ENCODE data around the gene SH3GL2.

SH3GL2 gene

GRCh38 chr9:17658237-17658636 is 79.4 kb downstream of the SH3GL2 start:
- DNase-seq (ENCODE audit: low read depth in 3 of 3), result no peak

DNA sequence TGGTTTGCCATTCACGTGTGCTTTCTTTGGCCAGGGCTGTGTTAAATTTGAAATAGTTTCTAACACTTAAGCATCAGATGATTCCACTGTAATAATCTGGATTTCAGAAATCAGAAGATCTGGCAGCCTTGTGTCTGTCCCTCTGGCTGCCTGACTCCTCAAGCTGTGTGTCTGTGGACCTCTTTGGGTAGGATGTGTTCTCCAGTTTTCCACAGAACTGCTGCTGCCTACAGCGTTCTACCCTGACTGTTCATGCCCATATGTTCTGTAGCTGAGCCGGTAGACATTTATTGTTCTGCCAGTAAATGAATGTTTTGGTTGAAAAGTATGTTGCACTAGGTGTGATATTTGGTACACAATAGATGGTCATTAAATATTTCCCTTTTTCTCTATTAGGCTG is 81.3 kb downstream of the SH3GL2 start:
- no peak for DNase-seq (ENCODE audit: low read depth in 3 of 3)

DNA sequence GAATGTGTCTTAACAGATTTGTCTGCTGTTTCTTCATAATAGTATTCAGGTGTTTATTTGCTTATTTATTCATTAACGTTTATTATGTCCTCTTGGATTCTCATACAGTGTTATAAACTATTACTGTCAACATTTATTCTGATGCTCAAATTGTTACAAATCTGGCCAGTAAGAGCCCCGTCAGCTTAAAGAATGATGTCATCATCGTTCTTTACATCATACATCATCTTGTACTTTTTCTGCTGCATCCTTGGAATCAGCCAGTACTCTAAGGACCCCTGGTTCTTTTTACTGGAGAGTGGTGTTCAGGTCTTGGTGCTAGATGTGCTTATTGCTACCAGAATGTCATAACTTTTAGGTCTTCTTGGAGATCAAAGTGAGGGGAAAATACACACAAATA is 86.6 kb downstream of the SH3GL2 start:
- DNase-seq (ENCODE audit: low read depth in 3 of 3), result no peak

GRCh38 chr9:17669206-17669605 is 90.3 kb downstream of the SH3GL2 start:
- no peak for DNase-seq (ENCODE audit: low read depth in 3 of 3)

DNA sequence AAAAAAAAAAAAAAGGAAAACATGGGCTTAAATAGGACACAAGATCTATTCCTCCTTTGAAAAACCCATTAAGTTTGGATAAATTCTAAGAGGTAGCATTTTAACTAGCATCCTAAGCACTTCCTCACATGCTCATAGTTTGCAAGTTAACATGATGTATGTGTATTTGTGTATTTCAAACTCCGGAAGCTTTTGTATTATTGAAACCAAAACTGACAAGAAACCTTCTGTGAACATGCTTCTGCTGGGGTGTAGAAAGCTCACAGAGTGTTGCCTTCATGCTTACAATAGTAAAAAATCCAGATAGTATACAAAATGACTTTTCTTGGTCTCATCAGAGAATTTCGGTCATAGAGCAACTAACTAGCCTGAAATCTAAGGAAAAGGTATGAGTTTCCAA is 103.8 kb downstream of the SH3GL2 start:
- DNase-seq (ENCODE audit: low read depth in 3 of 3), result no peak

DNA sequence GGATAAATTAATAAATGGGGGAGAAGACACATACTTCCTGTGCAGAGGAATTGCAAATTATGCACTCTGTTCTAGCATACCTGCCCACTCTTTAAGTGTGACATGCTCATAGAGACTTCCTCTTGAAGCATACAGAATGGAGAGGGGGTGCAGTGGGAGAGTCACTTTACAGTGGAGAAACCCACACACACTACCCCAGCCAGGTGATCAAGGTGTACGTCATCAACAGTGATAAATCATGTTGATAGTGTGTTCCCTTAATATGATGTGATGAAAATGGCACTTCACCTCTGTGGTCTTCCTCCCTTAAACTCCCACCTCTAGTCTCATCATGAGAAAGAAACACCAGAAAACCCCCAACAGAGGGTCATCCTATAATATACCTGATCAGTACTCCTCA is 110.0 kb downstream of the SH3GL2 start:
- no peak for DNase-seq (ENCODE audit: low read depth in 3 of 3)

- DNase-seq (ENCODE audit: low read depth in 3 of 3), result no peak
Measured at GRCh38 chr9:17694336-17694735, 115.5 kb downstream of the SH3GL2 start.

DNA sequence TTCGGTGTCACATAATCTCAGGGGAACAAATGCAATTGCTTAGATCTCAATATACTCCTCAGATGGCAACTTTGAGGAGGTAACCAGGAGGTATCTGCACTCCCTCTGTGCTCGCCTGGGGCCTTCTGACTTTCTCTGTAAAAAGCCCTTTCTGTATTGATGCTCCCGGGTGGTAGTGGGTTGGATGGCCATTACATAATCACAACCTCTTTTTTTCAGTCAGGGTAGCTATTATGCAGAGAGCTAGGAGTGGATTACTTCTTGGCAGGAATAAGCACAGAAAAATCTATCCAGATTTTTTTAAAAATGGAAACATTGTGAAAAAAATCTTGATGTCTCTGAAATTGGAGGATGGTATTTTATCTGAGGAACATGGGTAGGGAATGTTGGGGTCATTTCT is 116.6 kb downstream of the SH3GL2 start:
- no peak for DNase-seq (ENCODE audit: low read depth in 3 of 3)

DNA sequence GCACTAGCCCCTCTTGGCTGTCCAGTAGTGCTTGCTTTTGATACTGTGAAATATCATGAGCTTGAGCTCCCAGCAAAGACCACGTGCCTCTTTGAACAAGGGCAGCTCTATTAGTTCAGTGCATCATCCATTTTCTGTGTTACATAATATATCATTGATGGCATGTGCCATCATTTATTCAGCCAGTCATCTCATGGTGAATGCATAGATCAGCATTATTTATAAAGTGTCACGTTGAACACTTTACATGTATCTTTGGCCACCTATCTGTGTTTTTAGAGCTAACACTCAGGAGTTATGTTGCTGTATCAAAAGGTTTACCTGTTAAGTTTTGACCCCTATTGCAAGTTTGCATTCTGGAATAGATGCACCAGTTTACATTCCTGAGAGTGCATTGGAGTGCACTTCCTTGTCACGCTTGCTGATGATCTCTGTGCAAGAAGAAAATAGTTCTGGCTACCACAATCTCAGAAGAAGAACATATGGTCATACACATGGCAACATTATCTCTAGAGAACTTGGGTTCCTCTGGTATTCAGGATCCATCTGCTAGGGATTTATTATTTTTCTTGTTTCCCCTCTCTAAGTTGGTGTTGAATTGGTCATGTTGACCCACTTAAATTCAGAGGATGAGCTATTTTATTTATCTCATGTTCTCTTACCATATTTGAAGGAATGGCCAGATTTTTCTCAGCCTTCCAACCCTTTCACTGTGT is 120.9 kb downstream of the SH3GL2 start:
- no peak for DNase-seq (ENCODE audit: low read depth in 3 of 3)

DNA sequence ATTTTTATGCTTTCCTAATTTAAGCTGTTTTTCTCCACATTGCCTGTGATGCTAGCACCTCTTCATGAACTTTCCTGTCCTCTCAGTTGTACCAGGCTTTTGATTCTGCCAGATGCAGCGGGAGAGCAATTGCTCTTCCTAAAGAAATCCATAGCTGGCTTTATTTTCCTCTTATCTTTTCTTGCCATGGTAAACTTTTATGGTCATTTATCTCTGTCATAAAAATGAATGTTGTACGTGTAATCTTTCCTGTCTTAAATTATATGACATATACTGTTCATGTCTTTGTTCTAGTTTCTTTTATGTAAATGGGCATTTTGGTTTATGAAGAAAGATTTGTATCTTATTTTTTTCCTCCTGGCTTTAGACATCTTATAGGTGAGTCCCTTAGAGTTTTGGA is 127.5 kb downstream of the SH3GL2 start:
- DNase-seq (ENCODE audit: low read depth in 3 of 3), result no peak

DNA sequence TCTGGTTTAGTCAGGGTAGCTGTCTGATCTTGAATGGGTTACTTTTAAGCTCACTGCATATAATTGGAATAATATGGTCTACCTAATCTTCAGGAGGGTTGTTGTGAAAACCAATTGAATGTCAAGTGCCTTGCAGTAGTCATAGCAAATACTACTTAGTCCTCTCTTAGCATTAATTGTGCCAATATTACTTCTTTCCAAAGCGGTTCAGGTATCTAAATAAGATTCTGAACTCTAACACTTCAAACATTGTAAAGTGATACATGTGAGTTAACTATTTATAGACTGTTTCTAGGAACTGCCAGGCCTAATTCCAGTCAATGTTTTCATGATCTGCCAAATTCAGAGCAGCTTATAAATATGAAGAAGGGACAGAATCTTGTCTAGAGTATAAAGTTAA is 140.2 kb downstream of the SH3GL2 start:
- no peak for DNase-seq (ENCODE audit: low read depth in 3 of 3)

DNA sequence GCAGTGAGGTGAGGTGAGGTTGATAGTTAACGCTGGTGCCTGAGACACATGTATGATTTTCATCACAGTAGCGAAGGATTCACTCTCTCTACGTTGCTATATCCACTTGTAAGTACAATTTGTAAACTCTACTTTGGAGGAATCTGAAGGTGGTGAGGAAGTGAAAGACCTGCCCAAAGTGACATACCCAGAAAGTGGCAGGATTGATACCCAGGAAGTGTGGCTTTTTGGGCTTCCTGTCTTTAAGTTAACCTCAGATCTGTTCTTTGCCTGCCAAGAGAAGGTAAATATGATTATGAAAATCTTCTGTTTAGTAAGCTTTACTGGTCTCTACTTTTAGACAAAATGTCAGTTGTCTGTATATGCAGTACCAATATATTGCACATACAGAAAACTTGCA is 143.1 kb downstream of the SH3GL2 start:
- DNase-seq (ENCODE audit: low read depth in 3 of 3), result no peak

- no peak for DNase-seq (ENCODE audit: low read depth in 3 of 3)
Measured at GRCh38 chr9:17723656-17724055, 144.8 kb downstream of the SH3GL2 start.

DNA sequence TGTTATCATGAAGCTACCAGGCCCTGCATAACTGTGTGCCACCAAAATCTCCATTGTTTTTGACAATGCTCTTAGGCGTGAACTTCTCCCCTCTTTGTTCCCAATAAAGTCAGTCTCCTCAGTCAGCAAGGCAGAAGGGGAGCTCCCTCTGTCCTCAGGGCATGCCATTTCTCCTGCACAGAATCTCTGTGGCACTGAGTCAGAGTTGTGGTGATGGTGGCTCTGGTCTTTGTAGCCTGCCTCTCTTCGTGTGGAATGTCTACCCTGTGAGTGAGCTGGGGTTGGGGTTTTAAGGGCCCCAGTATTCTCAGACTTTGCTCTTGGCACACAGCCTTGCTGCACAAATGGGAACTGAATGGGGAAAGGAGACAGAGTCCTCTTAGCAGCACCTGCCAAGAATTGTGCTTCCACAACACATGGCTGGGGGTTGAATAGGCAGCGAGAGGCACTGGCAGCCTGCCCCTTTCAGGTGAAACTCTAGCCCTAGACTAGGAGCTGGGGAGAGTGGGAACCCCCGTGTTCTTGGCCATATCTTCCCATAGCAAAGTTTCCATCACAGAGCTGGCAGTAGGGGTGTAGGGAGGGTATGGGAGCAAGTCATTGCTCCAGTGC is 146.6 kb downstream of the SH3GL2 start:
- no peak for DNase-seq (ENCODE audit: low read depth in 3 of 3)

DNA sequence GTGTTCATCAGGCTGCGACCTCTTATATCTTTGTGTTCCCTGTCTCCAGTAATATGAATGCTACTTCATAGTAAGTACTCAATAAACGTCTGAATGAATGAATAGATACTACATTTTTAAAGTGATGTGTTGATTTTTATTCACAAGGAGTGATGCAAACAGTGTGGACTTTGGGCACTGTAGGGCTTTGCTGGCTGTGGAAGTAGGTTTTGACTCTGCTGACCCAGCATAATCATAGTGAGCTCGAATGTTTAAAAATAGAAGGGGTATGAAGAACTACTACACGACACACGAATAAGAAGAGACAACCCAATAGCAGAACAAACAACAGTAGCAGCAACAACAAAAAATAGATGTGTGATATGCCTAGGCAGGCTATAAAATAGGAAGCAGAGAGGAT is 147.4 kb downstream of the SH3GL2 start:
- no peak for DNase-seq (ENCODE audit: low read depth in 3 of 3)

DNA sequence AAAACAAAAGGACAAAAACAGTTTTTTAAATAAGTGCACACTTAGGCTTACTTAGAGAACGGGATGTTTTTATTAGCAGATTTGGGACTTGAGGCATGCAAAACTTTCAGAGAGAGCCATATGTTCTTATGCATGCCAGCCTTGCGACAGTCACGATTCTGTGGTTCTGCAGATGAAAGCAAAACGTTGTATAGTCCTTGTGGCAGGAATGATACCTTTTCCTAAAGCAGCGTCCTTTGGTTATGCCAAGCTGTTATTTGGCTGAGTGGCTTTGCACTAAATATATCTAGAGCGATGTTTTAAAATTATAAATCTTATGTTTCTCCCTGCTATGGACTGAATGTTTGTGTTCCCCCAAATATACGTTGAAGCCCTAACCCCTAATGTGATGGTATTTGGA is 152.0 kb downstream of the SH3GL2 start:
- DNase-seq (ENCODE audit: low read depth in 3 of 3), result no peak

- DNase-seq (ENCODE audit: low read depth in 3 of 3), result no peak
Measured at GRCh38 chr9:17731308-17731707, 152.4 kb downstream of the SH3GL2 start.

DNA sequence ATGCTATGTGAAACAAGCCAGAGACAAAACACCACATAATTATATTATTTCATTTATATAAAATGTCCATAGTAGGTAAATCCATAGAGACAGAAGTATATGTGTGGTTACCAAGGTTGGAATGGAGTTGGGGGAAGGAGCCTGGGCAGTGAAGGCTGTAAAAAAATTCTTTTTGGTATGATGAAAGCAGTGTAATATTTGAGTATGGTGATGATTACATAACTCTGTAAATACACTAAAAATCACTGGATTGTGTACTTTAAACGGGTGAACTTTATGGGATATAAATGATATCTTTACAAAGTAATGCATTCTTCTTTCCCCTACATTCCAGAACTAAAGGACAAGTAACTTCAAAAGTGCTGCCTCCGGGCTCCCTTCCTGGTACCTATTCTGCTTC is 155.8 kb downstream of the SH3GL2 start:
- DNase-seq (ENCODE audit: low read depth in 3 of 3), result no peak

DNA sequence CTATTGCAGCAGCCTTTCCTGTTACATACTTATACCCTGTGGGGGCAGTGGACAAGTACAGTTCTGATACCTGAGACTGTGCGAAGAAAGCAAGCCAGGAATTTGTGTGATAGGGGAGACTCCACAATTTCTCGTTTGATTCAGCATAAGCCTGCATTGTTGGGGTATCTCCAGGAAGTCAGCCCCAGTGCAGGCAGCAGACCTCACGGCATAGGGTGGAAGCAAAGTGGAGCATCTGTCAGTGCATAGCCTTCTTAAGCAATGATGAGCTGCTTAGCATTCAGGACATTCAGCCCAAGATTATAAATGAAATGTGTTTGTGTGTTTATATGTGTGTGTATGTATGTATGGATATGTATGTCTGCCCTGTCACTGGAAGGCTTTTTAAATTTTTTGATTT is 157.0 kb downstream of the SH3GL2 start:
- DNase-seq (ENCODE audit: low read depth in 3 of 3), result no peak

- DNase-seq (ENCODE audit: low read depth in 3 of 3), result no peak
Measured at GRCh38 chr9:17739022-17739421, 160.2 kb downstream of the SH3GL2 start.

- no peak for DNase-seq (ENCODE audit: low read depth in 3 of 3)
Measured at GRCh38 chr9:17739736-17740135, 160.9 kb downstream of the SH3GL2 start.

DNA sequence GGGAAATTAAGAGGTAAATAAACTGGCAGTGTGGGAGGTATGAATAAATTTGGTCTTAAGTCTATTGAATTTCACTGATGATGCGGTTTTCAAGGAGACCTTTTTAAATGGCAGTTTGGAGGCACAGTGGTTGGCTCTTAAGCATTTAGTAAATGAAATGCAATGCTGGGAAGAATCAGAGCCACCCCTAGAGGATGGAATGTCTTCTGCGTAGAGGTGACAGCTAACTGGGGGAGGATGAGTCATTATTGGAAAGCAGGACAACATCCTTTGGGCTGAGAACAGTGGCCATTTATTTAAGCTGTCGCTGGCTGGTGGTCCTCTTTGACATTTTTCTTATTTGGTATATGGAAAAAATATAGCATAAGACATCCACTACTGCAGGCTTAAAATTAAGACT is 163.2 kb downstream of the SH3GL2 start:
- no peak for DNase-seq (ENCODE audit: low read depth in 3 of 3)

- no peak for DNase-seq (ENCODE audit: low read depth in 3 of 3)
Measured at GRCh38 chr9:17744786-17745185, 165.9 kb downstream of the SH3GL2 start.

- DNase-seq (ENCODE audit: low read depth in 3 of 3), result no peak
Measured at GRCh38 chr9:17750269-17750668, 171.4 kb downstream of the SH3GL2 start.

Data from stimulated activated CD4-positive, alpha-beta T cell treated with anti-CD3 and anti-CD28 coated beads, TNF-alpha, amount 100 ng/mL, for 48 hours (primary cell).